DOHH2 (cell line): ENCODE measurements around the gene RUSF1.

Source experiments
- EZH2phosphoT487 ChIP-seq: fragments of 200-600 bp; sonication (generic); IDR thresholded peaks from 2 replicates; pipeline ENCODE4 v1.6.1; 2017; ENCODE audit warnings: borderline replicate concordance, mild to moderate bottlenecking, antibody characterized with exemption, low read length, moderate library complexity, mixed read lengths
- TF ChIP-seq, protein P1 (sequence below): fragments of 200-600 bp; sonication (generic); IDR thresholded peaks from one replicate; pipeline ENCODE4 v1.5.1; 2014; ENCODE audit warnings: antibody characterized with exemption, mild to moderate bottlenecking, low read depth, low read length; ENCODE audit not compliant: poor library complexity, severe bottlenecking

DNA sequence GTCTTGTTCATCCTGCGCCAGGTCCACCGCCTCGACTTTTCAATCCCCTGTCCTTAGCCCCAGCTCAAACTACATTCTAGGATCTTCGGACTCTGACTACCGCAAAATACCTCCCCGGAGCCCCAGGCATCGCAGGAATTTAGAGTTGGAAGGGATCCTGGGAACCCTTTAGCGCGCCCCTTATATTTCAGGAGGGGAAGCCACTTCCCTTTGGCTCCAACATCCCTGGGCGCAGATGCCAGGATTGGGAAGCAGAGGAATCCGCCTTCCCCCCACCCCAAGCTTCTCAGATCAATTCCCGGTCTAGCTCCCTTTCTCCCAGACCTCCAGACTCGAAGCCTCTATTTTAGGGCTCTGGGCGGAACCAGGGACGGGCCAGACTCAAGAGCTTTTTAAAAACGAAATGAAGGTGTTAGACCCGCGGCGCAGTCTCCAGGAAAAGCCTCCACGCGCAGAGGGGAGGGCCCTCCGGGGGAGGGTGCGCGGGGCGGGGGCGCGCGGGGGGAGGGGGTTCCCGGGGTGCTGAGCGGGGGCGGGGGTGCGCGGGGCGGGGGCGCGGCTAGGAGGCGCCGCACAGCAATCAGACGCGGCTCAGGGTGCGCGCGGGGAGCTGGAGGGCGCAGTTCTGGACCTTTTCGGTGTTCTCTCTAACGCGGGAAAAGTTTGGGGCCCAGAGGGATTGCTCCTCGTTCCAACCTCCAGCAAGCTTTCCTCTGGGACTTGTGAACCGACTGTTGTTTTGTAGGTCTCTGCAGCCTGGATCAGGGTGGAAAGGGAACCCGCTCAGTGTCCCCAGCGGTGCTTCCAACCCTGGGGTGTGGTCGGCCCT is 21.1 kb upstream of the RUSF1 start:
- TF ChIP-seq, protein P1, sequence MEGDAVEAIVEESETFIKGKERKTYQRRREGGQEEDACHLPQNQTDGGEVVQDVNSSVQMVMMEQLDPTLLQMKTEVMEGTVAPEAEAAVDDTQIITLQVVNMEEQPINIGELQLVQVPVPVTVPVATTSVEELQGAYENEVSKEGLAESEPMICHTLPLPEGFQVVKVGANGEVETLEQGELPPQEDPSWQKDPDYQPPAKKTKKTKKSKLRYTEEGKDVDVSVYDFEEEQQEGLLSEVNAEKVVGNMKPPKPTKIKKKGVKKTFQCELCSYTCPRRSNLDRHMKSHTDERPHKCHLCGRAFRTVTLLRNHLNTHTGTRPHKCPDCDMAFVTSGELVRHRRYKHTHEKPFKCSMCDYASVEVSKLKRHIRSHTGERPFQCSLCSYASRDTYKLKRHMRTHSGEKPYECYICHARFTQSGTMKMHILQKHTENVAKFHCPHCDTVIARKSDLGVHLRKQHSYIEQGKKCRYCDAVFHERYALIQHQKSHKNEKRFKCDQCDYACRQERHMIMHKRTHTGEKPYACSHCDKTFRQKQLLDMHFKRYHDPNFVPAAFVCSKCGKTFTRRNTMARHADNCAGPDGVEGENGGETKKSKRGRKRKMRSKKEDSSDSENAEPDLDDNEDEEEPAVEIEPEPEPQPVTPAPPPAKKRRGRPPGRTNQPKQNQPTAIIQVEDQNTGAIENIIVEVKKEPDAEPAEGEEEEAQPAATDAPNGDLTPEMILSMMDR, result no peak
- no peak for TF ChIP-seq EZH2phosphoT487
